ENCODE measurements around the gene SYNM. TPM values are rescaled to one million over a fixed set of nuclear protein-coding genes. Genes with fewer than 3 reads are reported as not detected.

SYNM gene
- total RNA-seq, 1 donor from 2014 or later: 23.4 TPM

DNA sequence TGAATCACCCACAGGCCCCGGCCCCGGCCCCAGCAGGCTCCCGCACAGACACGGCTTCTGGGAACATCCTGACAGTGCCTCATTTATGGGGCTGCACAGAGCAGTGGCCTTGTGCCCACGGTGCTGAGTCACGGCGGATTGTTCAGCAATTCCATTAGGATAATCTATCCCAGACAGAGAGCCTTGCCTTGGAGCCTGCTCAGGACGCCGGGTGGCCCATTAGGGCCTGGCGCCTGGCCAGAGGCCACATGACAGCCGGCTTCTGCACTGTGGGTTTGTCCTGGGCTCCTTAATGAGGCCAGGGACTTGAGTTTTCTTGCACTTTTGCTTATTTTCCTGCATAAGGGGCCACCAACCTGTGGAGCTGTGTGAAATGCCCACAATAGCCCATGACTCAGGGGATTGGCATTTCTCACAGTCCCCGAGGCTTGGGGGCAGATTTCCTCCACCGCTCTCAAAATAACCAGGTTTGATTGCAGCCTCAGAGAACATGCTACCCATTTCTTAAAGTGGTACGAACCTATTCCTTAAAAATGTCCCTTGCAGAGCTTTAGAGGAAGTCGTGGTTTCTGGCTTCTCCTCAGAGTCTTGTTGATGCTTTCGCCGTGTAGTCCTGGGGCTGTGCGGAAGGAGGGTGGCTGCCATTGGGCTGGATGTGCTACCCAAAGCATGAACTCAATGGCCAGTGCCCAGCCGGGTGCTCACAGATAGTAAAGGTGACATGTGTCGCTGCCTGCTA is 19.0 kb downstream of the SYNM start:
- peak overlapping the region; percentile 68 for H3K4me3 Mint-ChIP-seq (ENCODE audit: unreplicated experiment)
- H3K27me3 Mint-ChIP-seq (ENCODE audit: low read depth): no peaks in the 10 kb centered on the region
- peak; percentile 86 for DNase-seq (ENCODE audit: low spot score)
- H3K36me3 Mint-ChIP-seq (ENCODE audit: low read depth): peaks cover 28% of the 10 kb centered on the region
- H3K4me1 Mint-ChIP-seq (ENCODE audit: low read depth): peaks cover 51% of the 10 kb centered on the region
- TF ChIP-seq, protein P1, sequence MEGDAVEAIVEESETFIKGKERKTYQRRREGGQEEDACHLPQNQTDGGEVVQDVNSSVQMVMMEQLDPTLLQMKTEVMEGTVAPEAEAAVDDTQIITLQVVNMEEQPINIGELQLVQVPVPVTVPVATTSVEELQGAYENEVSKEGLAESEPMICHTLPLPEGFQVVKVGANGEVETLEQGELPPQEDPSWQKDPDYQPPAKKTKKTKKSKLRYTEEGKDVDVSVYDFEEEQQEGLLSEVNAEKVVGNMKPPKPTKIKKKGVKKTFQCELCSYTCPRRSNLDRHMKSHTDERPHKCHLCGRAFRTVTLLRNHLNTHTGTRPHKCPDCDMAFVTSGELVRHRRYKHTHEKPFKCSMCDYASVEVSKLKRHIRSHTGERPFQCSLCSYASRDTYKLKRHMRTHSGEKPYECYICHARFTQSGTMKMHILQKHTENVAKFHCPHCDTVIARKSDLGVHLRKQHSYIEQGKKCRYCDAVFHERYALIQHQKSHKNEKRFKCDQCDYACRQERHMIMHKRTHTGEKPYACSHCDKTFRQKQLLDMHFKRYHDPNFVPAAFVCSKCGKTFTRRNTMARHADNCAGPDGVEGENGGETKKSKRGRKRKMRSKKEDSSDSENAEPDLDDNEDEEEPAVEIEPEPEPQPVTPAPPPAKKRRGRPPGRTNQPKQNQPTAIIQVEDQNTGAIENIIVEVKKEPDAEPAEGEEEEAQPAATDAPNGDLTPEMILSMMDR (IDR thresholded peaks at IDR 0.05): no peak
- no peaks in the 10 kb centered on the region for H3K9me3 Mint-ChIP-seq (ENCODE audit: low read depth)
- peak overlapping the region; percentile 98 for H3K27ac Mint-ChIP-seq (ENCODE audit: unreplicated experiment)

DNA sequence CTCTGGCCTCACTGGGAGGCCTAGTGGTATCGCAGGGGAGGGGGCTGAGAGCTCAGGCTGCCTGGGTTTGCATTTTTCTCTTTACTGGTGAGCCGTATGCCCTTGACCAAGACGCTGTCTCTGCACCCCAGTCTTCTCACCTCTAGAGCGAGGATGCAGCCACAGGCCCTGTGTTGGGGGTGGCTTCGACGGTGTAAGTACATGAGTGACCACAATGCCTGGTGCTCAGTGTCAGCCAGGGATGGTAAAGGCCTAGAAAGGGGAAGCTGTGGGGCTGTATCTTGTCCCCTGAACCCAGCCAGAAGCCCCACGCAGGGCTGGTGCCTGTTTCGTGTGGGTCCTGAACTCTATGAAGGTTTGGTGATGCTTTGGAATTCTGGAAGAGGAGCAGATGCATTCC is 19.8 kb downstream of the SYNM start:
- Mint-ChIP-seq H3K36me3 (ENCODE audit: low read depth) (peaks cover 29% of the 10 kb centered on the region), H3K4me3 (ENCODE audit: unreplicated experiment) (no peak overlapping the region), H3K4me1 (ENCODE audit: low read depth) (peaks cover 52% of the 10 kb centered on the region), H3K9me3 (ENCODE audit: low read depth) (no peaks in the 10 kb centered on the region), H3K27me3 (ENCODE audit: low read depth) (no peaks in the 10 kb centered on the region), H3K27ac (ENCODE audit: unreplicated experiment) (peak overlapping the region; percentile 98)
- TF ChIP-seq, protein P1 (IDR thresholded peaks at IDR 0.05): no peak
- DNase-seq (ENCODE audit: low spot score): peak; percentile 68

DNA sequence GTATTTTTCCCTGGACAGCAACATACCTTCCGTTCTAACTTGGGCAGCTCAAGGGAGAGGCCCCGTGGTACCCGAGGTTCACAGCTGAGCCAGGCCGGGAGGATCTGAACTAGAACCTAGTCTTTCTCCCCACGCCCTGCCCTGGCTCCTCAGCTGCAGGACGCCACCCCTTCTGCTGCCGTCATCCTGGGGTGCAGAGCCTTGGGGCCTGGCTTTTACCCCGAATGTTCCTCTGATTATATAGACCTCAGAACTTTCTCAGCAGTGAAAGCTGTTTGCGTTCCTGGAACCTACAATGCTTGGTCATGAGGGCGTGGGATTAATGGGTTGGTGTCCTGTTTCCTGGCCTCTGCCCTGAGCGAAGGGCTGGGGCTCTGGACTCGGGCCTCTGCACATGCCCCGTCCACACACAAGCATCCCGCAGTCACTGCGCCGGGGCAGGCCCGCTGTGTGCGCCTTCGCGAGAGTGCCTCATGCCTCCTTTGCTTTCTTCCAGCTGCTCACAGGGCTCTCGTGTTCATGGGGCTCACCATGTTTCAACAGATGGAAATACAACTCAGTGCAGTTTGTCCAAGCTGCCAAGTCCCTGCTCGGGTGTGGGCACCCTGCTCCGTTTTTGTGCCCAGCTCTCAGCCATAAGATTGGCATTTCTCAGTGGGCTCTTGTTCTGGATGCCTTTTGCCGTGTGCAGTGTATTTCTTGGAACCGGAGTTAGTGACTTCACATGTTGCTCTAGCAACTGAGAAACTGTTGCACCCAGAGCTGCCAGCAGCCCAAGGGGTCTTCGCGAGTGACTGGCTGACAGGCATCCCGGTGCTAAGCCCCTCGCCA is 20.4 kb downstream of the SYNM start:
- H3K9me3 Mint-ChIP-seq (ENCODE audit: low read depth): no peaks in the 10 kb centered on the region
- peak overlapping the region; percentile 98 for H3K27ac Mint-ChIP-seq (ENCODE audit: unreplicated experiment)
- H3K27me3 Mint-ChIP-seq (ENCODE audit: low read depth): no peaks in the 10 kb centered on the region
- peak; percentile 72 for DNase-seq (ENCODE audit: low spot score)
- H3K4me1 Mint-ChIP-seq (ENCODE audit: low read depth): peaks cover 58% of the 10 kb centered on the region
- H3K4me3 Mint-ChIP-seq (ENCODE audit: unreplicated experiment): no peak overlapping the region
- H3K36me3 Mint-ChIP-seq (ENCODE audit: low read depth): peaks cover 28% of the 10 kb centered on the region
- TF ChIP-seq, protein P1 (IDR thresholded peaks at IDR 0.05): no peak

DNA sequence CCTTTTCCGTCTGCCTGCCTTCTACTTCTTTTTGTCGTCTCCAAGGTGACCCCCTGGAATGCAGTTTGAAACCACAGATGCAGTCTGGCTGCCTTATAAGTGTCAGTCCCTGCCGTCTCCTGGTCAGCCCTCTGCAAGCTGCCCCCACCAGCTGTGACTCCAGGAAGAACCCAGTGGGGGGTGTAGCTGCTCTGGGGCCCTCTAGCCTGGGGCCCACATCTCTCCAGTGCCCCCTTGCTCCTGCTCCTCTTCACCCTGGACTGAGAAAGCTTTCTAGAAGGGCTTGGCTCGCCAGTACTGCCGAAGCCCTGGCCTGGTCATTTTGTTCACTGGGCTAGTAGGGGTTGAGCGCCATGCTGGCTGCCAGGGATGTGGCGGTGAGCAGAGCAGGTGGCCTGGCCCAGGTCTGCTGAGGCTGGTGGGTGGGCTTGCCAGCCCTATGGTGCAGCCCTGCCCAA is 21.3 kb downstream of the SYNM start:
- peak overlapping the region; percentile 98 for H3K27ac Mint-ChIP-seq (ENCODE audit: unreplicated experiment)
- no peak overlapping the region for H3K4me3 Mint-ChIP-seq (ENCODE audit: unreplicated experiment)
- H3K36me3 Mint-ChIP-seq (ENCODE audit: low read depth): peaks cover 32% of the 10 kb centered on the region
- no peaks in the 10 kb centered on the region for H3K9me3 Mint-ChIP-seq (ENCODE audit: low read depth)
- peak; percentile 67 for DNase-seq (ENCODE audit: low spot score)
- TF ChIP-seq, protein P1 (IDR thresholded peaks at IDR 0.05): no peak
- H3K27me3 Mint-ChIP-seq (ENCODE audit: low read depth): no peaks in the 10 kb centered on the region
- H3K4me1 Mint-ChIP-seq (ENCODE audit: low read depth): peaks cover 64% of the 10 kb centered on the region

DNA sequence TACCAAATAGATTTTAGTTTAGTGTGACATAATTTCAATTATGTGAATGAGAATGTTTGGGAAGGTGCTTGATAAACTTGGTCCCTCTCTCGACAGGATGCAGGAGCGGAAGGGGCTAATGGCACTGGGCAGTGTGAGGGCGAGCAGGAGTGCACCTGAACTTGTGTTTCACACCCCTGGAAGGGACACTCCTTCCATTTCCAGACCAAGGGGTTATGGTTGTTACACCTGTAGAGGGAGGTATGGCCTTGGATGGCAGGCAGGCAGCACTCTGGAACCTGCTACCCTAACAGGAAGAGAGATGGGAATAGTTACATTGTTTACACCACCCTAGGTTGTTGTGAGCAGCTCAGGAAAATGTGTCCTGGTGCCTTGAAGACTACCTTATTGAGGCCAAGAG is 22.1 kb downstream of the SYNM start:
- TF ChIP-seq, protein P1 (IDR thresholded peaks at IDR 0.05): no peak
- H3K36me3 Mint-ChIP-seq (ENCODE audit: low read depth): peaks cover 36% of the 10 kb centered on the region
- H3K27me3 Mint-ChIP-seq (ENCODE audit: low read depth): no peaks in the 10 kb centered on the region
- peaks cover 59% of the 10 kb centered on the region for H3K4me1 Mint-ChIP-seq (ENCODE audit: low read depth)
- H3K9me3 Mint-ChIP-seq (ENCODE audit: low read depth): no peaks in the 10 kb centered on the region
- no peak overlapping the region for H3K27ac Mint-ChIP-seq (ENCODE audit: unreplicated experiment)
- DNase-seq (ENCODE audit: low spot score): peak; percentile 34
- H3K4me3 Mint-ChIP-seq (ENCODE audit: unreplicated experiment): no peak overlapping the region
